ENCODE data around the gene KIAA1328. TPM values are rescaled to one million over a fixed set of nuclear protein-coding genes. Genes with fewer than 3 reads are reported as not detected.
A peak's percentile ranks its signal among the peaks of the same experiment; 100 is the strongest.

The KIAA1328 gene
- total RNA-seq, 1 experiment from 2014 or later = 4.9 TPM

DNA sequence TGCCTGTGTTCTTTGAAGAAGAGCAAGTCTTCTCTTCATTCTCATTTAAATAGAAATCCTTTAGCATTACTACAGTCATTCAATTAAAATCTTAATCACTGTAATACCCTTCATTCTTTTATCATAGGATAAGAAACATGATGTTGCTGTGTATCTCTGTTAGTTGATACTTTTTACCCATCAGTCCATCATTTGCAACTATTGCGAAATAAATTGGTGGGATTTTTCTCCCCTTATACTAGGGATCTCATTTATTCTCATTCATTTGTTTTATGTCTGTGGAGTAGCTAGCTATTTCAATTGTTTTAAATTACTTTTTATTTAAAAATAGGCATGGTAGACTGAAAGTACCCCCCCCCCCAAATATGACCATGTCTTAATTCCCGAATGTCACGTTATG is 235.3 kb downstream of the KIAA1328 start:
- H3K4me1 ChIP-seq = no peaks in the 10 kb centered on the region
- H3K27me3 ChIP-seq (replicated peaks; ENCODE audit: control insufficient read depth, insufficient read depth, low read length) = no peaks in the 10 kb centered on the region
- intact Hi-C loops (cut with micrococcal nuclease; ENCODE audit: unreplicated experiment) = no loop called here
- Mint-ChIP-seq H3K4me3 (ENCODE audit: unreplicated experiment) (no peak overlapping the region), H3K27ac (ENCODE audit: unreplicated experiment) (no peak overlapping the region), H3K36me3 (ENCODE audit: insufficient read depth, unreplicated experiment) (no peaks in the 10 kb centered on the region), H3K9me3 (ENCODE audit: unreplicated experiment) (no peaks in the 10 kb centered on the region), H3K27me3 (ENCODE audit: insufficient read depth, unreplicated experiment) (no peaks in the 10 kb centered on the region), H3K4me1 (ENCODE audit: low read depth, unreplicated experiment) (no peaks in the 10 kb centered on the region)
- no peaks in the 10 kb centered on the region for H3K9me3 ChIP-seq
- no peak for DNase-seq
- no peak overlapping the region for H3K4me3 ChIP-seq (ENCODE audit: low read depth, low read length)
- ChIA-PET CTCF (no interaction called here), POLR2A (no interaction called here)
- no peaks in the 10 kb centered on the region for H3K36me3 ChIP-seq (ENCODE audit: control insufficient read depth, insufficient read depth, low read length)
- no TSS peak for BruUV-seq (replicated peaks)
- TF ChIP-seq, protein P1, sequence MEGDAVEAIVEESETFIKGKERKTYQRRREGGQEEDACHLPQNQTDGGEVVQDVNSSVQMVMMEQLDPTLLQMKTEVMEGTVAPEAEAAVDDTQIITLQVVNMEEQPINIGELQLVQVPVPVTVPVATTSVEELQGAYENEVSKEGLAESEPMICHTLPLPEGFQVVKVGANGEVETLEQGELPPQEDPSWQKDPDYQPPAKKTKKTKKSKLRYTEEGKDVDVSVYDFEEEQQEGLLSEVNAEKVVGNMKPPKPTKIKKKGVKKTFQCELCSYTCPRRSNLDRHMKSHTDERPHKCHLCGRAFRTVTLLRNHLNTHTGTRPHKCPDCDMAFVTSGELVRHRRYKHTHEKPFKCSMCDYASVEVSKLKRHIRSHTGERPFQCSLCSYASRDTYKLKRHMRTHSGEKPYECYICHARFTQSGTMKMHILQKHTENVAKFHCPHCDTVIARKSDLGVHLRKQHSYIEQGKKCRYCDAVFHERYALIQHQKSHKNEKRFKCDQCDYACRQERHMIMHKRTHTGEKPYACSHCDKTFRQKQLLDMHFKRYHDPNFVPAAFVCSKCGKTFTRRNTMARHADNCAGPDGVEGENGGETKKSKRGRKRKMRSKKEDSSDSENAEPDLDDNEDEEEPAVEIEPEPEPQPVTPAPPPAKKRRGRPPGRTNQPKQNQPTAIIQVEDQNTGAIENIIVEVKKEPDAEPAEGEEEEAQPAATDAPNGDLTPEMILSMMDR (IDR thresholded peaks at IDR 0.05; ENCODE audit: insufficient read depth in 1 of 2, low read depth in 1 of 2, low read length in 1 of 2, severe bottlenecking in 1 of 2, unreplicated experiment in 1 of 2) = no peak

DNA sequence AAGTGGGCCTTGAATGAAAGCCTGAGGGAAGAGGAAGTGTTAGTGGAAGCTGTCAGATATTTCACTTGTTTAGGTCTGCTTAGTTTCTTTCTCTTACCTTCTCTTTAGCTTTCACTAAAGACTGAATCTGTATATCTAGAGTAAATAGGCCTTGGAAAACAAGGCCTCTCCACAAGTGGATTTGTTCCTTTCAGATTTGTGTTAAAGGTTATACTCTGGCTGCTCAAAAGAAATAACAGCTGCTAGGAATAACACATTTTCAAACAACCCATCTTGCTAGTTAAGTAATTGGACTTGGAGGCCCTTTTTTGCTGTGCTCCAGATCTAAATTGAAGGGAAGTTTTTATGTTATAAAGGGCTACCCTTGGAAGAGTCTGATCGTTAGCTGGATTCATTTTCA is 236.3 kb downstream of the KIAA1328 start:
- TF ChIP-seq, protein P1 (IDR thresholded peaks at IDR 0.05; ENCODE audit: insufficient read depth in 1 of 2, low read depth in 1 of 2, low read length in 1 of 2, severe bottlenecking in 1 of 2, unreplicated experiment in 1 of 2) = no peak
- ChIA-PET CTCF (no interaction called here), POLR2A (no interaction called here)
- Mint-ChIP-seq H3K36me3 (ENCODE audit: insufficient read depth, unreplicated experiment) (no peaks in the 10 kb centered on the region), H3K27ac (ENCODE audit: unreplicated experiment) (no peak overlapping the region), H3K4me1 (ENCODE audit: low read depth, unreplicated experiment) (no peaks in the 10 kb centered on the region), H3K9me3 (ENCODE audit: unreplicated experiment) (no peaks in the 10 kb centered on the region), H3K4me3 (ENCODE audit: unreplicated experiment) (no peak overlapping the region), H3K27me3 (ENCODE audit: insufficient read depth, unreplicated experiment) (no peaks in the 10 kb centered on the region)
- H3K4me1 ChIP-seq = no peaks in the 10 kb centered on the region
- no peak for DNase-seq
- no peaks in the 10 kb centered on the region for H3K27me3 ChIP-seq (replicated peaks; ENCODE audit: control insufficient read depth, insufficient read depth, low read length)
- intact Hi-C loops (cut with micrococcal nuclease; ENCODE audit: unreplicated experiment) = no loop called here
- H3K36me3 ChIP-seq (ENCODE audit: control insufficient read depth, insufficient read depth, low read length) = no peaks in the 10 kb centered on the region
- no TSS peak for BruUV-seq (replicated peaks)
- H3K9me3 ChIP-seq = no peaks in the 10 kb centered on the region
- H3K4me3 ChIP-seq (ENCODE audit: low read depth, low read length) = no peak overlapping the region

DNA sequence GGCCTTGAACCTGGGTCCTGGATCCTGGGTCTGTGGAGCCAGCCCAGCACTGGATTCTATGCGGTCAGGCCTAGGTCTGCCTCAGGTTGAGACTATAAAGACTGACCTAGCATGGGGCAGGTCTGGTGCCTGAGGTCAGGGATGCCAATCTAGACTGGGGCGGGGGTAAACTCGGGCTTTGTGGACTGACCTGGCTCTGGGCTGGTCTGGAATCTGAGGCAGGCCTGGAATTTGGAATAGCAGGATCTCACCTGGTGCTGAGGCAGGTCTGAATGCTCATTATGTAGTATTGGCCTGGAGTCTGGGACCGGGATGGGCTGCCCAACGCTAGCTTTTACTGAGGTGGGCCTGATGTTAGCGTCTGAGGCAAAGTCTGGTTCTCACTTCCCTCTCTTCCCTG is 256.0 kb downstream of the KIAA1328 start:
- H3K36me3 ChIP-seq (ENCODE audit: control insufficient read depth, insufficient read depth, low read length) = no peaks in the 10 kb centered on the region
- Mint-ChIP-seq H3K27me3 (ENCODE audit: insufficient read depth, unreplicated experiment) (no peaks in the 10 kb centered on the region), H3K27ac (ENCODE audit: unreplicated experiment) (no peak overlapping the region), H3K36me3 (ENCODE audit: insufficient read depth, unreplicated experiment) (no peaks in the 10 kb centered on the region), H3K4me1 (ENCODE audit: low read depth, unreplicated experiment) (peaks cover 6% of the 10 kb centered on the region), H3K9me3 (ENCODE audit: unreplicated experiment) (no peaks in the 10 kb centered on the region), H3K4me3 (ENCODE audit: unreplicated experiment) (no peak overlapping the region)
- intact Hi-C loops (cut with micrococcal nuclease; ENCODE audit: unreplicated experiment) = no loop called here
- H3K4me1 ChIP-seq = no peaks in the 10 kb centered on the region
- H3K4me3 ChIP-seq (ENCODE audit: low read depth, low read length) = no peak overlapping the region
- POLR2A ChIA-PET = no interaction called here
- no TSS peak for BruUV-seq (replicated peaks)
- H3K27me3 ChIP-seq (replicated peaks; ENCODE audit: control insufficient read depth, insufficient read depth, low read length) = no peaks in the 10 kb centered on the region
- TF ChIP-seq, protein P1 (IDR thresholded peaks at IDR 0.05; ENCODE audit: insufficient read depth in 1 of 2, low read depth in 1 of 2, low read length in 1 of 2, severe bottlenecking in 1 of 2, unreplicated experiment in 1 of 2) = no peak
- CTCF ChIA-PET = no interaction called here
- peak; percentile 5 to 21 for DNase-seq
- H3K9me3 ChIP-seq = no peaks in the 10 kb centered on the region

Data from Caco-2 (cell line).